GM18867 (cell line): ENCODE measurements around the gene LMTK2.
A peak's percentile ranks its signal among the peaks of the same experiment; 100 is the strongest.

Experiments
- ATAC-seq: cut with Tn5 transposase; IDR thresholded peaks from one replicate; pipeline ENCODE4 v1.9.1; 2021; ENCODE audit warnings: mild to moderate bottlenecking, moderate library complexity; ENCODE audit not compliant: unreplicated experiment

Gene LMTK2

GRCh38 chr7:98135984-98136383 is 29.3 kb downstream of the LMTK2 start:
- no peak for ATAC-seq

- no peak for ATAC-seq
Observed at GRCh38 chr7:98136423-98136822, 29.8 kb downstream of the LMTK2 start.

GRCh38 chr7:98137134-98137825 is 30.6 kb downstream of the LMTK2 start:
- no peak for ATAC-seq

- peak; percentile 70 for ATAC-seq
Observed at GRCh38 chr7:98137826-98138151, 31.1 kb downstream of the LMTK2 start.

GRCh38 chr7:98138672-98139071 is 32.0 kb downstream of the LMTK2 start:
- no peak for ATAC-seq

- no peak for ATAC-seq
Observed at GRCh38 chr7:98142658-98143057, 36.0 kb downstream of the LMTK2 start.

- ATAC-seq, result no peak
Observed at GRCh38 chr7:98148607-98149006, 41.9 kb downstream of the LMTK2 start.

GRCh38 chr7:98149116-98149692 is 42.5 kb downstream of the LMTK2 start:
- ATAC-seq, result no peak

GRCh38 chr7:98151884-98152283 is 45.2 kb downstream of the LMTK2 start:
- ATAC-seq, result no peak

GRCh38 chr7:98156700-98157099 is 50.0 kb downstream of the LMTK2 start:
- ATAC-seq, result no peak

- ATAC-seq, result no peak
Observed at GRCh38 chr7:98157761-98158160, 51.1 kb downstream of the LMTK2 start.

- no peak for ATAC-seq
Observed at GRCh38 chr7:98162758-98163157, 56.1 kb downstream of the LMTK2 start.

- no peak for ATAC-seq
Observed at GRCh38 chr7:98163269-98163668, 56.6 kb downstream of the LMTK2 start.

- ATAC-seq, result no peak
Observed at GRCh38 chr7:98163704-98164494, 57.2 kb downstream of the LMTK2 start.

- ATAC-seq, result no peak
Observed at GRCh38 chr7:98165827-98166667, 59.4 kb downstream of the LMTK2 start.

GRCh38 chr7:98166668-98166970 is 60.0 kb downstream of the LMTK2 start:
- ATAC-seq, result no peak

- ATAC-seq, result no peak
Observed at GRCh38 chr7:98167653-98168052, 61.0 kb downstream of the LMTK2 start.

- ATAC-seq, result peak; percentile 80
Observed at GRCh38 chr7:98168181-98168903, 61.7 kb downstream of the LMTK2 start.

- ATAC-seq, result no peak
Observed at GRCh38 chr7:98168904-98169621, 62.4 kb downstream of the LMTK2 start.

- no peak for ATAC-seq
Observed at GRCh38 chr7:98170966-98171365, 64.3 kb downstream of the LMTK2 start.
